Loucy (cell line): ENCODE data around the gene SETBP1.

ENCODE experiments used
- H2AFZ ChIP-seq: fragments of 200-600 bp; sonication (generic); 2 replicates; pipeline ENCODE4 v1.6.0; 2016; ENCODE audit warnings: antibody characterized with exemption, mild to moderate bottlenecking, low read length, moderate library complexity
- H3F3A ChIP-seq: fragments of 200-600 bp; 2 replicates; pipeline ENCODE4 v1.6.0; 2016; ENCODE audit warnings: antibody characterized with exemption, low read depth, mild to moderate bottlenecking
- H3K27me3 ChIP-seq: fragments of 200-600 bp; sonication (generic); 2 replicates; pipeline ENCODE4 v1.6.1; 2014; ENCODE audit warnings: low read length, mild to moderate bottlenecking; ENCODE audit not compliant: insufficient read depth, poor library complexity, severe bottlenecking
- H3K36me3 ChIP-seq: fragments of 200-600 bp; sonication (generic); 2 replicates; pipeline ENCODE4 v1.6.1; 2016; ENCODE audit warnings: low read length; ENCODE audit not compliant: insufficient read depth
- H3K4me1 ChIP-seq: fragments of 200-600 bp; sonication (generic); 2 replicates; pipeline ENCODE4 v1.5.1; 2014; ENCODE audit warnings: low read length, mild to moderate bottlenecking; ENCODE audit not compliant: insufficient read depth, poor library complexity, severe bottlenecking
- H3K4me2 ChIP-seq: fragments of 200-600 bp; sonication (generic); 2 replicates; pipeline ENCODE4 v1.6.0; 2014; ENCODE audit warnings: antibody characterized with exemption, low read length, low read depth, mild to moderate bottlenecking; ENCODE audit not compliant: poor library complexity, severe bottlenecking
- H3K4me3 ChIP-seq: fragments of 200-600 bp; sonication (generic); 2 replicates; pipeline ENCODE4 v1.5.1; 2014; ENCODE audit warnings: low read length, mild to moderate bottlenecking, mixed read lengths; ENCODE audit not compliant: poor library complexity, severe bottlenecking
- H3K79me2 ChIP-seq: fragments of 200-600 bp; sonication (generic); 2 replicates; pipeline ENCODE4 v1.6.1; 2014; ENCODE audit warnings: low read length; ENCODE audit not compliant: insufficient read depth
- H3K9ac ChIP-seq: fragments of 200-600 bp; sonication (generic); 2 replicates; pipeline ENCODE4 v1.6.0; 2014; ENCODE audit warnings: mild to moderate bottlenecking, low read depth, low read length, moderate library complexity; ENCODE audit not compliant: poor library complexity, severe bottlenecking
- H3K9me2 ChIP-seq: fragments of 200-600 bp; sonication (generic); replicated peaks from 2 replicates; pipeline ENCODE4 v1.6.1; 2016; ENCODE audit warnings: low read depth, low read length, mixed read lengths
- H3K9me3 ChIP-seq: fragments of 200-600 bp; sonication (generic); 2 replicates; pipeline ENCODE4 v1.6.1; 2014; ENCODE audit warnings: mild to moderate bottlenecking, antibody characterized with exemption, low read length, low read depth; ENCODE audit not compliant: insufficient read depth
- H4K20me1 ChIP-seq: fragments of 200-600 bp; sonication (generic); 2 replicates; pipeline ENCODE4 v1.6.0; 2014; ENCODE audit warnings: antibody characterized with exemption, low read length, mild to moderate bottlenecking; ENCODE audit not compliant: insufficient read depth, poor library complexity, severe bottlenecking
- CTCF ChIP-seq: fragments of 200-600 bp; sonication (generic); conservative IDR thresholded peaks from 2 replicates; pipeline ENCODE4 v1.5.1; 2014; ENCODE audit warnings: mild to moderate bottlenecking, antibody characterized with exemption, low read length
- EZH2phosphoT487 ChIP-seq: fragments of 200-600 bp; IDR thresholded peaks from 2 replicates; pipeline ENCODE4 v1.6.1; 2018; ENCODE audit warnings: antibody characterized with exemption, mild to moderate bottlenecking, moderate library complexity, borderline replicate concordance

The SETBP1 gene

GRCh38 chr18:44909191-44909719, 228.6 kb downstream of the SETBP1 start:
- H3K79me2 ChIP-seq, result peaks cover 29% of the 10 kb centered on the region
- peak overlapping the region; percentile 23 for H3K4me3 ChIP-seq
- no peak overlapping the region for H2AFZ ChIP-seq
- no peak for TF ChIP-seq CTCF
- TF ChIP-seq EZH2phosphoT487, result no peak
- H3K4me1 ChIP-seq, result peaks cover 53% of the 10 kb centered on the region
- no peaks in the 10 kb centered on the region for H3K27me3 ChIP-seq
- no peaks in the 10 kb centered on the region for H3F3A ChIP-seq
- H3K9me3 ChIP-seq, result no peaks in the 10 kb centered on the region
- peak overlapping the region; percentile 51 for H3K4me2 ChIP-seq
- H4K20me1 ChIP-seq, result no peaks in the 10 kb centered on the region
- H3K36me3 ChIP-seq, result no peaks in the 10 kb centered on the region
- H3K9me2 ChIP-seq, result no peaks in the 10 kb centered on the region
- peak overlapping the region; percentile 5 for H3K9ac ChIP-seq

DNA sequence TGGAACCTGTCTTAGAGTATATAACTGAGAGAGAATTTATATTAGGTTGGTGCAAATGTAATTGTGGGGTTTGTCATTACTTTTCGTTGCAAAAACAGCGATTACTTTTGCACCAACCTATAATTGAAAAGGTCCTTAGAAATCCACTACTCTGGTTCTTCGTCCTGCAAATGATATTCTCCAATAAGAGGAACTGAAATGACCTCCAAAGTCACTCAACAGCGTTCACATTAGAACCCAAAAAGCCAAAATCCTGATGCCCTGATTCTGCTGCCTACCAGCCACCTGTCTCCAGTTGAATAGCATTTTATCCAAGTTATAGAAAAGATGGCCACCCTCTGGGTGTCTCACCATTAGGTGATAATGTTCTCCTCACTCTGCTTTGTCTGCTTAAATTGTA, 230.6 kb downstream of the SETBP1 start:
- Histone ChIP-seq H3K79me2 (peaks cover 34% of the 10 kb centered on the region), H2AFZ (no peak overlapping the region), H3F3A (no peaks in the 10 kb centered on the region), H3K9me2 (no peaks in the 10 kb centered on the region), H4K20me1 (no peaks in the 10 kb centered on the region), H3K4me2 (no peak overlapping the region), H3K4me3 (no peak overlapping the region), H3K27me3 (no peaks in the 10 kb centered on the region), H3K9me3 (no peaks in the 10 kb centered on the region), H3K36me3 (no peaks in the 10 kb centered on the region; the same call in 1 of the 2 replicates), H3K9ac (no peak overlapping the region), H3K4me1 (peaks cover 43% of the 10 kb centered on the region)
- no peak for TF ChIP-seq CTCF
- TF ChIP-seq EZH2phosphoT487, result no peak

DNA sequence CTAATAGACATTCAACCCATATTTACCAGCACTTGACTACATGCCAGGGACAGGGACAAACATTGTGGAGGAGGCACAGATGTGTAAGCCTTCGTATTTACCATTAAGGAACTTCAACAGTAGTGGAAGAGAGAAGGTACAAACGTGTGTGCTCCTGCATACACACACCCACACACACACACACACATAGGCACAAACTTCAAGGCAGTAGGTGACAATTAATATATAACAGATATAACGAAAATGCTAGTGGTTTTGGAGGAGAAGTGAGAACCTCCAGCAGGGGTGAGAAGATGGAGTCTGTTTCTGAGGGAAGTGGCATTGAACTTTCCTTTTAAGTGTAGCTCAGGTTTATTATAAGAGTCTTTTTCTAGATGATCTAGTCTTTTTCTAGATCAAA, 231.1 kb downstream of the SETBP1 start:
- Histone ChIP-seq H3F3A (no peaks in the 10 kb centered on the region), H3K4me3 (no peak overlapping the region), H3K4me2 (no peak overlapping the region), H3K79me2 (peaks cover 34% of the 10 kb centered on the region), H3K4me1 (peaks cover 43% of the 10 kb centered on the region), H3K27me3 (no peaks in the 10 kb centered on the region), H3K9me2 (no peaks in the 10 kb centered on the region), H3K36me3 (no peaks in the 10 kb centered on the region; the same call in 1 of the 2 replicates), H4K20me1 (no peaks in the 10 kb centered on the region), H3K9ac (no peak overlapping the region), H2AFZ (no peak overlapping the region), H3K9me3 (no peaks in the 10 kb centered on the region)
- no peak for TF ChIP-seq CTCF
- no peak for TF ChIP-seq EZH2phosphoT487
